C4-2B (cell line): ENCODE results near the gene BPIFB6.

ENCODE experiments used
- ZFX ChIP-seq: fragments of 450-650 bp; IDR thresholded peaks from 2 replicates; pipeline ENCODE4 v1.6.1; 2017
- TF ChIP-seq, protein P1 (sequence below): fragments of 450-650 bp; conservative IDR thresholded peaks from 2 replicates; pipeline ENCODE4 v1.5.1; 2017; ENCODE audit warnings: mild to moderate bottlenecking

DNA sequence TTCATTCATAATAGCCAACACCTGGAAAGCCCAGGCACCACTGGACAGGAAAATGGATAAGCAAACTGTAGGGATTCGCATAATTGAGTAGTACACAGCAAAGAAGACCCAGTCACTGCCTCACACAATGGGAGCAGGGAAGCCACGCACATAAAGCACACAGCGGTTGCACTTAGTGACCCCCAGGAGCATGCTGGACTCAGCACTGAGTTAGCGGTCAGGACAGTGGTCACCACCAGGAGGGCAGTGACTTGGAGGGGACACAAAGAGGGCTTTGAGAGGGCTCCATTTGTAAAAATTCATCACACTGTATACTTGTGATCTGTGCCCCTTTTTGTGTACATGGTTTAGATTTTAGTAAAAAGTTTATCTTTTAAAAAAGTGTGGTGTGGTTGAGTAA is 19.9 kb downstream of the BPIFB6 start:
- TF ChIP-seq, protein P1, sequence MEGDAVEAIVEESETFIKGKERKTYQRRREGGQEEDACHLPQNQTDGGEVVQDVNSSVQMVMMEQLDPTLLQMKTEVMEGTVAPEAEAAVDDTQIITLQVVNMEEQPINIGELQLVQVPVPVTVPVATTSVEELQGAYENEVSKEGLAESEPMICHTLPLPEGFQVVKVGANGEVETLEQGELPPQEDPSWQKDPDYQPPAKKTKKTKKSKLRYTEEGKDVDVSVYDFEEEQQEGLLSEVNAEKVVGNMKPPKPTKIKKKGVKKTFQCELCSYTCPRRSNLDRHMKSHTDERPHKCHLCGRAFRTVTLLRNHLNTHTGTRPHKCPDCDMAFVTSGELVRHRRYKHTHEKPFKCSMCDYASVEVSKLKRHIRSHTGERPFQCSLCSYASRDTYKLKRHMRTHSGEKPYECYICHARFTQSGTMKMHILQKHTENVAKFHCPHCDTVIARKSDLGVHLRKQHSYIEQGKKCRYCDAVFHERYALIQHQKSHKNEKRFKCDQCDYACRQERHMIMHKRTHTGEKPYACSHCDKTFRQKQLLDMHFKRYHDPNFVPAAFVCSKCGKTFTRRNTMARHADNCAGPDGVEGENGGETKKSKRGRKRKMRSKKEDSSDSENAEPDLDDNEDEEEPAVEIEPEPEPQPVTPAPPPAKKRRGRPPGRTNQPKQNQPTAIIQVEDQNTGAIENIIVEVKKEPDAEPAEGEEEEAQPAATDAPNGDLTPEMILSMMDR = no peak
- TF ChIP-seq ZFX = no peak
